IMR-90 (cell line): Measurements from ENCODE around the gene WNT11.

ENCODE experiments used
- CTCF ChIP-seq: conservative IDR thresholded peaks from 2 replicates; pipeline ENCODE4 v1.5.1; 2012; ENCODE audit warnings: mild to moderate bottlenecking, low read depth, low read length, improper control_type of control experiment
- FOS ChIP-seq: fragments of 150-350 bp; IDR thresholded peaks from 2 replicates; pipeline ENCODE4 v1.6.1; 2016; ENCODE audit warnings: low read depth, low read length
- MAFK ChIP-seq: IDR thresholded peaks from 2 replicates; pipeline ENCODE4 v1.6.1; 2012; ENCODE audit warnings: low read depth, low read length, improper control_type of control experiment
- NFE2L2 ChIP-seq: fragments of 150-350 bp; IDR thresholded peaks from 2 replicates; pipeline ENCODE4 v1.6.1; 2016; ENCODE audit warnings: low read depth, mild to moderate bottlenecking, low read length
- POLR2A ChIP-seq: IDR thresholded peaks from 2 replicates; pipeline ENCODE4 v1.6.1; 2012; ENCODE audit warnings: mild to moderate bottlenecking, low read depth, low read length
- RAD21 ChIP-seq: IDR thresholded peaks from 2 replicates; pipeline ENCODE4 v1.6.1; 2012; ENCODE audit warnings: low read length, improper control_type of control experiment
- RCOR1 ChIP-seq: IDR thresholded peaks from 2 replicates; pipeline ENCODE4 v1.6.1; 2012; ENCODE audit warnings: mild to moderate bottlenecking, low read length, improper control_type of control experiment; ENCODE audit not compliant: insufficient replicate concordance
- SMC3 ChIP-seq: fragments of 150-350 bp; IDR thresholded peaks from 2 replicates; pipeline ENCODE4 v1.6.1; 2016; ENCODE audit warnings: low read depth, mild to moderate bottlenecking, antibody characterized with exemption, low read length, moderate library complexity
- USF2 ChIP-seq: fragments of 150-350 bp; IDR thresholded peaks from 2 replicates; pipeline ENCODE4 v1.6.1; 2017; ENCODE audit warnings: mild to moderate bottlenecking, antibody characterized with exemption, low read length, low read depth

- TF ChIP-seq CTCF (no peak), POLR2A (no peak), RCOR1 (no peak), SMC3 (no peak), USF2 (no peak), RAD21 (no peak), MAFK (no peak), NFE2L2 (no peak), FOS (no peak)
Observed at GRCh38 chr11:76218449-76219178, 12.3 kb upstream of the WNT11 start.
